Activated naive CD4-positive, alpha-beta T cell treated with anti-CD3 and anti-CD28 coated beads, Interleukin-2, amount 10 ng/mL, durations not matched to agents 7 days and 5 days (primary cell): ENCODE measurements around the gene TEDDM1.
"Not testable (repeated sequence)": the region's sequence is repeated elsewhere in the genome, so short reads cannot be mapped to it uniquely, and the experiment has no call there.

ENCODE experiments used
- CTCF ChIA-PET: fragments of 350-600 bp; sonication (Branson Sonifier 250); formaldehyde crosslinking; loops from one replicate; lab custom pipeline; 2021; ENCODE audit warnings: antibody characterized with exemption; lab: Charles Lee
- DNase-seq: peaks from one replicate; pipeline ENCODE4 v3.0.0-alpha.2; 2020
- H3K27ac Mint-ChIP-seq: one replicate; pipeline ENCODE4 v1.8.0; 2021; ENCODE audit warnings: mild to moderate bottlenecking, moderate library complexity, mixed read lengths
- H3K27me3 Mint-ChIP-seq: one replicate; pipeline ENCODE4 v1.8.0; 2021; ENCODE audit warnings: mild to moderate bottlenecking, mixed read lengths
- H3K36me3 Mint-ChIP-seq: one replicate; pipeline ENCODE4 v1.8.0; 2021; ENCODE audit warnings: mixed read lengths
- H3K4me1 Mint-ChIP-seq: one replicate; pipeline ENCODE4 v1.8.0; 2021; ENCODE audit warnings: mixed read lengths
- H3K4me3 Mint-ChIP-seq: one replicate; pipeline ENCODE4 v1.8.0; 2021; ENCODE audit warnings: mild to moderate bottlenecking, moderate library complexity, mixed read lengths
- H3K9me3 Mint-ChIP-seq: one replicate; pipeline ENCODE4 v1.8.0; 2021; ENCODE audit warnings: mixed read lengths

Gene TEDDM1

GRCh38 chr1:182383037-182383661 lies 17.3 kb downstream of the TEDDM1 start:
- no peaks in the 10 kb centered on the region for H3K9me3 Mint-ChIP-seq
- CTCF ChIA-PET = no interaction called here
- DNase-seq = no peak
- H3K4me3 Mint-ChIP-seq = no peak overlapping the region
- peaks cover 10% of the 10 kb centered on the region for H3K4me1 Mint-ChIP-seq
- no peak overlapping the region for H3K27ac Mint-ChIP-seq
- peaks cover 65% of the 10 kb centered on the region for H3K36me3 Mint-ChIP-seq
- H3K27me3 Mint-ChIP-seq = no peaks in the 10 kb centered on the region

- H3K4me3 Mint-ChIP-seq = no peak overlapping the region
- CTCF ChIA-PET = interaction anchor here (1.9 kb wide), 1 partner anchor 301 kb away, joined by 4 read pairs; no protein-coding TSS in a partner anchor
- no peak for DNase-seq
- peaks cover 56% of the 10 kb centered on the region for H3K36me3 Mint-ChIP-seq
- no peaks in the 10 kb centered on the region for H3K27me3 Mint-ChIP-seq
- peaks cover under 1% of the 10 kb centered on the region for H3K4me1 Mint-ChIP-seq
- no peak overlapping the region for H3K27ac Mint-ChIP-seq
- H3K9me3 Mint-ChIP-seq = no peaks in the 10 kb centered on the region
Observed at GRCh38 chr1:182381962-182382819, 18.3 kb downstream of the TEDDM1 start.

GRCh38 chr1:182380199-182380598 lies 20.3 kb downstream of the TEDDM1 start:
- no peaks in the 10 kb centered on the region for H3K4me1 Mint-ChIP-seq
- H3K4me3 Mint-ChIP-seq = no peak overlapping the region
- no peak overlapping the region for H3K27ac Mint-ChIP-seq
- no peak for DNase-seq
- no peaks in the 10 kb centered on the region for H3K27me3 Mint-ChIP-seq
- no peaks in the 10 kb centered on the region for H3K9me3 Mint-ChIP-seq
- H3K36me3 Mint-ChIP-seq = peaks cover 37% of the 10 kb centered on the region
- CTCF ChIA-PET = interaction anchor here (0.7 to 1.9 kb wide), 2 partner anchors 171 to 299 kb away, joined by 3 to 4 read pairs; no protein-coding TSS in a partner anchor

- not testable (repeated sequence) for DNase-seq, H3K9me3 Mint-ChIP-seq, H3K27me3 Mint-ChIP-seq, H3K4me1 Mint-ChIP-seq, H3K4me3 Mint-ChIP-seq
- peak overlapping the region; percentile 33 for H3K27ac Mint-ChIP-seq
- CTCF ChIA-PET = interaction anchor here (1.3 kb wide), 1 partner anchor 237 kb away, joined by 4 read pairs; no protein-coding TSS in a partner anchor
- H3K36me3 Mint-ChIP-seq = peaks cover 34% of the 10 kb centered on the region
Observed at GRCh38 chr1:182379781-182380180, 20.7 kb downstream of the TEDDM1 start.

- no peak overlapping the region for H3K27ac Mint-ChIP-seq
- H3K4me3 Mint-ChIP-seq = no peak overlapping the region
Observed at GRCh38 chr1:182376936-182377574, 23.4 kb downstream of the TEDDM1 start.

GRCh38 chr1:182374101-182374834 lies 26.2 kb downstream of the TEDDM1 start:
- DNase-seq = no peak
- Mint-ChIP-seq H3K36me3 (no peaks in the 10 kb centered on the region), H3K27ac (no peak overlapping the region), H3K9me3 (no peaks in the 10 kb centered on the region), H3K4me3 (no peak overlapping the region), H3K4me1 (no peaks in the 10 kb centered on the region), H3K27me3 (peaks cover 20% of the 10 kb centered on the region)
- CTCF ChIA-PET = no interaction called here

More at GRCh38 chr1:182376936-182377574, 23.4 kb downstream of the TEDDM1 start:
- Mint-ChIP-seq H3K4me1 (no peaks in the 10 kb centered on the region), H3K27me3 (peaks cover 7% of the 10 kb centered on the region), H3K36me3 (peaks cover 11% of the 10 kb centered on the region), H3K9me3 (no peaks in the 10 kb centered on the region)
- CTCF ChIA-PET = interaction anchor here (0.5 to 1.7 kb wide), 5 partner anchors 15 to 234 kb away, joined by 3 to 6 read pairs (median 3); no protein-coding TSS in a partner anchor
- no peak for DNase-seq

GRCh38 chr1:182370532-182370931 lies 29.9 kb downstream of the TEDDM1 start:
- peaks cover 37% of the 10 kb centered on the region for H3K27me3 Mint-ChIP-seq
- no peak overlapping the region for H3K4me3 Mint-ChIP-seq
- peaks cover 2% of the 10 kb centered on the region for H3K36me3 Mint-ChIP-seq
- no peak for DNase-seq
- CTCF ChIA-PET = interaction anchor here (0.7 kb wide), 1 partner anchor 313 kb away, joined by 3 read pairs; no protein-coding TSS in a partner anchor
- H3K4me1 Mint-ChIP-seq = no peaks in the 10 kb centered on the region
- no peaks in the 10 kb centered on the region for H3K9me3 Mint-ChIP-seq
- no peak overlapping the region for H3K27ac Mint-ChIP-seq

GRCh38 chr1:182368903-182369302 lies 31.6 kb downstream of the TEDDM1 start:
- Mint-ChIP-seq H3K4me1 (no peaks in the 10 kb centered on the region), H3K9me3 (no peaks in the 10 kb centered on the region), H3K27ac (no peak overlapping the region), H3K4me3 (no peak overlapping the region), H3K36me3 (peaks cover 2% of the 10 kb centered on the region), H3K27me3 (peaks cover 33% of the 10 kb centered on the region)
- CTCF ChIA-PET = no interaction called here
- no peak for DNase-seq

- Mint-ChIP-seq H3K4me1 (no peaks in the 10 kb centered on the region), H3K36me3 (peaks cover 2% of the 10 kb centered on the region), H3K4me3 (no peak overlapping the region), H3K27ac (no peak overlapping the region), H3K27me3 (peaks cover 32% of the 10 kb centered on the region), H3K9me3 (no peaks in the 10 kb centered on the region)
- no peak for DNase-seq
- CTCF ChIA-PET = no interaction called here
Observed at GRCh38 chr1:182368358-182368757, 32.1 kb downstream of the TEDDM1 start.

- H3K4me3 Mint-ChIP-seq = no peak overlapping the region
- no peak overlapping the region for H3K27ac Mint-ChIP-seq
- no peak for DNase-seq
- peaks cover 32% of the 10 kb centered on the region for H3K27me3 Mint-ChIP-seq
- peaks cover 2% of the 10 kb centered on the region for H3K36me3 Mint-ChIP-seq
- no peaks in the 10 kb centered on the region for H3K9me3 Mint-ChIP-seq
- no peaks in the 10 kb centered on the region for H3K4me1 Mint-ChIP-seq
- CTCF ChIA-PET = no interaction called here
Observed at GRCh38 chr1:182367926-182368325, 32.5 kb downstream of the TEDDM1 start.

GRCh38 chr1:182366596-182366995 lies 33.9 kb downstream of the TEDDM1 start:
- H3K4me1 Mint-ChIP-seq = no peaks in the 10 kb centered on the region
- no peak overlapping the region for H3K27ac Mint-ChIP-seq
- peaks cover 2% of the 10 kb centered on the region for H3K36me3 Mint-ChIP-seq
- no peaks in the 10 kb centered on the region for H3K9me3 Mint-ChIP-seq
- CTCF ChIA-PET = interaction anchor here (1.0 kb wide), 1 partner anchor 56 kb away, joined by 3 read pairs; no protein-coding TSS in a partner anchor
- H3K4me3 Mint-ChIP-seq = no peak overlapping the region
- H3K27me3 Mint-ChIP-seq = peaks cover 32% of the 10 kb centered on the region
- no peak for DNase-seq

- H3K4me3 Mint-ChIP-seq = no peak overlapping the region
- no peaks in the 10 kb centered on the region for H3K9me3 Mint-ChIP-seq
- CTCF ChIA-PET = no interaction called here
Observed at GRCh38 chr1:182359645-182360044, 40.8 kb downstream of the TEDDM1 start.

GRCh38 chr1:182357913-182358312 lies 42.6 kb downstream of the TEDDM1 start:
- H3K9me3 Mint-ChIP-seq = no peaks in the 10 kb centered on the region
- H3K36me3 Mint-ChIP-seq = no peaks in the 10 kb centered on the region
- H3K27ac Mint-ChIP-seq = no peak overlapping the region
- DNase-seq = no peak
- peaks cover 26% of the 10 kb centered on the region for H3K27me3 Mint-ChIP-seq
- no peak overlapping the region for H3K4me3 Mint-ChIP-seq
- H3K4me1 Mint-ChIP-seq = no peaks in the 10 kb centered on the region
- CTCF ChIA-PET = no interaction called here

More at GRCh38 chr1:182359645-182360044, 40.8 kb downstream of the TEDDM1 start:
- no peak for DNase-seq
- H3K27me3 Mint-ChIP-seq = peaks cover 26% of the 10 kb centered on the region
- no peak overlapping the region for H3K27ac Mint-ChIP-seq
- no peaks in the 10 kb centered on the region for H3K36me3 Mint-ChIP-seq
- H3K4me1 Mint-ChIP-seq = no peaks in the 10 kb centered on the region
